ENCODE results near the gene NIPBL.
"Not testable (repeated sequence)": the region's sequence is repeated elsewhere in the genome, so short reads cannot be mapped to it uniquely, and the experiment has no call there.

NIPBL gene

DNA sequence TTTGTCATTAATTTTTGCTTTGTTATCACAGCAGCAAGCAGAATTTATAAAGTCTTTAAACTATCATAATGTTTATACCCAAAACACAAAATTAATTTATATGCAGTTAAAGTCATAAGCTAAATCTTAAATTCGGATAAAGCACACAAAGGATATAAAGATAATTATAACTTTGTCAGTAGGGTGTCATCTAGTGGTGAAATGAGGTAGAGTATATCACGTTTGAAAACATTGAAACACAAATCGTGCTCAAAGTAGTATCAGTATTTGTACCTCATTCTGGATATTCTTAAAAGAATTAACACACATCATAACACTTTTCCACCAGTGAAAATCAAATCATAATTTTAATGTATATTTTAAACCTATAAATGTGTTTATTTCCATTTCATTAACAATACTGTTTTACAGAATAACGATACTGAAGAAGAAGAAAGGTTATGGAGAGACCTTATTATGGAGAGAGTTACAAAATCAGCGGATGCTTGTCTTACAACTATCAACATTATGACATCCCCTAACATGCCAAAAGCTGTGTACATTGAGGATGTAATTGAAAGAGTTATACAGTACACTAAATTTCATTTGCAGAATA, 129.5 kb downstream of the NIPBL start:
- Histone ChIP-seq H3K36me3 (peaks cover 57% of the 10 kb centered on the region), H3K4me3 (ENCODE audit: low read depth, low read length) (no peak overlapping the region), H3K9me3 (no peaks in the 10 kb centered on the region), H3K27me3 (no peaks in the 10 kb centered on the region), H3K4me1 (peaks cover 3% of the 10 kb centered on the region; the same call in 1 of the 2 replicates)
- TF ChIP-seq, protein P1, sequence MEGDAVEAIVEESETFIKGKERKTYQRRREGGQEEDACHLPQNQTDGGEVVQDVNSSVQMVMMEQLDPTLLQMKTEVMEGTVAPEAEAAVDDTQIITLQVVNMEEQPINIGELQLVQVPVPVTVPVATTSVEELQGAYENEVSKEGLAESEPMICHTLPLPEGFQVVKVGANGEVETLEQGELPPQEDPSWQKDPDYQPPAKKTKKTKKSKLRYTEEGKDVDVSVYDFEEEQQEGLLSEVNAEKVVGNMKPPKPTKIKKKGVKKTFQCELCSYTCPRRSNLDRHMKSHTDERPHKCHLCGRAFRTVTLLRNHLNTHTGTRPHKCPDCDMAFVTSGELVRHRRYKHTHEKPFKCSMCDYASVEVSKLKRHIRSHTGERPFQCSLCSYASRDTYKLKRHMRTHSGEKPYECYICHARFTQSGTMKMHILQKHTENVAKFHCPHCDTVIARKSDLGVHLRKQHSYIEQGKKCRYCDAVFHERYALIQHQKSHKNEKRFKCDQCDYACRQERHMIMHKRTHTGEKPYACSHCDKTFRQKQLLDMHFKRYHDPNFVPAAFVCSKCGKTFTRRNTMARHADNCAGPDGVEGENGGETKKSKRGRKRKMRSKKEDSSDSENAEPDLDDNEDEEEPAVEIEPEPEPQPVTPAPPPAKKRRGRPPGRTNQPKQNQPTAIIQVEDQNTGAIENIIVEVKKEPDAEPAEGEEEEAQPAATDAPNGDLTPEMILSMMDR (IDR thresholded peaks at IDR 0.05; ENCODE audit: low read depth, low read length): peak; percentile 57
- no peak for DNase-seq

DNA sequence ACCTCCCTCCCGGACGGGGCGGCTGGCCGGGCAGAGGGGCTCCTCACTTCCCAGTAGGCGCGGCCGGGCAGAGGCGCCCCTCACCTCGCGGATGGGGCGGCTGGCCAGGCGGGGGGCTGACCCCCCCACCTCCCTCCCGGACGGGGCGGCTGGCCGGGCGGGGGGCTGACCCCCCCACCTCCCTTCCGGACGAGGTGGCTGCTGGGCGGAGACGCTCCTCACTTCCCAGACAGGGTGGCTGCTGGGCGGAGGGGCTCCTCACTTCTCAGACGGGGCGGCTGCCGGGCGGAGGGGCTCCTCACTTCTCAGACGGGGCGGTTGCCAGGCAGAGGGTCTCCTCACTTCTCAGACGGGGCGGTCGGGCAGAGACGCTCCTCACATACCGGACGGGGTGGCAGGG, 136.6 kb downstream of the NIPBL start:
- not testable (repeated sequence) for DNase-seq; H3K4me1 ChIP-seq; H3K4me3 ChIP-seq (ENCODE audit: low read depth, low read length); H3K9me3 ChIP-seq; H3K27me3 ChIP-seq
- peaks cover 43% of the 10 kb centered on the region for H3K36me3 ChIP-seq

DNA sequence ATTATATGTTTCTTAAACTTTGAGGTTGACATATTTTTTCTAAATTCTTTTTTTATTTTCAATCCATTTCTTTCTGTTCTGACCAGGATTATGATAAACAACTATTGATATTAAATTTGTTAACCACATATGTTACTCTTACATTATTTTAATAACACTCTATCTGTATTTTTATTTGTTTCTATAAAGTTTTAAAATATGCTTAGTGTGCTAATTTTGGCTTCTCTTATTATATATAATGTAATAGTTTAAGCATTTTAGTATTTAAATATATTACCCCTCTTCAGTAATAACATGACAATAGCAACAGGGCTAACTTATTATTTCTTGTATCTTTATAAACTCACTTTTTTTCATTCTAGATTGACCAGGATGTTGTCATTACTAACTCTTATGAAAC, 137.8 kb downstream of the NIPBL start:
- TF ChIP-seq, protein P1 (IDR thresholded peaks at IDR 0.05; ENCODE audit: low read depth, low read length): no peak
- no peak for DNase-seq
- H3K36me3 ChIP-seq: peaks cover 45% of the 10 kb centered on the region
- no peak overlapping the region for H3K4me3 ChIP-seq (ENCODE audit: low read depth, low read length)
- H3K9me3 ChIP-seq: no peaks in the 10 kb centered on the region
- H3K4me1 ChIP-seq: no peaks in the 10 kb centered on the region
- H3K27me3 ChIP-seq: no peaks in the 10 kb centered on the region

DNA sequence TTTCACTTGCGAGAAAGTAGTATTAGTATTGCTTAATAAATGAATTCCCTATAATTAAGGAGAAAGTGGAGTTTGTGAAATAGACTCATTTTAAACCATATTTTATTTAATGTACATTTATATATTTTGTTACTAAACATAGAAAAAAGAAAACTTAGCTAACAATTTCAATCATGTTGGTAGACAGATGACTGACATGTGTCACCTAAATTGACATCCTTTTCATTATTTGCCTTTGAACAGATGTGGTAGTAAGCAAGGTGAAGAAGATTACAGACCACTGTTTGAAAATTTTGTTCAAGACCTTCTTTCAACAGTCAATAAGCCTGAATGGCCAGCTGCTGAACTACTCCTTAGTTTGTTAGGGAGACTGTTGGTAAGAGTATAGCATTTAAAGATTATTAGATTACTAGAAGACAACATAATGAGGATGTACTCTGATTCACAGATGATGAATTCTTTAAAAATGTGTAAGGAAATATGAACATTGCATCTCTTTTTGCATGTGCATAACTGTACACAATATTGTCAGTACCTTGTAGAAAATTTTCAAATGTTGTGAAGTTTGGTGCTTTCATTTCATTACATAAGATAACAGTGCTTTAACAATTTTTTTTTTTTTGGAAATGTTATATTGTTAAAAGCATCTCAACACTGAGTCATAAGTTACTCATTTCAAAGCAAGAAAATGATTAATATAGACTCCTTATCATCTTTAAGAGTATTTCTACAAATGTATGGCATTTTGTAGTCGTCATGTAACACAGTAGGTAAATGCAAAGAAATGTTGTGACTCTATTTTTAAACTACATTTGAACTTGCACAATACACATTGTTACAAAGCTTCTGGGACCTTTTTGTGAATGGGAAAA, 139.5 kb downstream of the NIPBL start:
- DNase-seq: no peak

DNA sequence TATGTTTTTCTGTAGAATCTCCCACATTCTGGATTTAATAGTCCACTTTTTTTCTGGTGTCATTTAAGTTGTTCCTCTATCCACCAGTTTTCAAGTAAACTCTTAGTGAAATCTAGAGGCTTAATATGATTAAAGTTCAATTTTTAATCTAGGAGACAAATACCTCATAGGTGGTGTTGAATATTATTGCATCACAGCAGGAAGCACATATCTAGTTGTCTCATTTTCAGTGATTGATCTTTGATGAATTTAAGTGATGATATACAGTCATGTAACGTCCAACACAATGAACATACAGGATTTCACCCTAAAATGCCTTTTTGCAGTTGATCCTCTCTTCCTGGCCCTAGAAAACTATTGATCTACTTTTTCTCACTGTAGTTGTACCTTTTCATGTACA, 152.3 kb downstream of the NIPBL start:
- H3K36me3 ChIP-seq: peaks cover 55% of the 10 kb centered on the region
- no peak for DNase-seq
- no peaks in the 10 kb centered on the region for H3K9me3 ChIP-seq
- no peaks in the 10 kb centered on the region for H3K4me1 ChIP-seq
- TF ChIP-seq, protein P1 (IDR thresholded peaks at IDR 0.05; ENCODE audit: low read depth, low read length): no peak
- H3K27me3 ChIP-seq: no peaks in the 10 kb centered on the region
- no peak overlapping the region for H3K4me3 ChIP-seq (ENCODE audit: low read depth, low read length)

More for the DNA sequence above, 139.5 kb downstream of the NIPBL start:
- Histone ChIP-seq H3K4me1 (no peaks in the 10 kb centered on the region), H3K9me3 (no peaks in the 10 kb centered on the region), H3K4me3 (ENCODE audit: low read depth, low read length) (no peak overlapping the region), H3K36me3 (peaks cover 43% of the 10 kb centered on the region), H3K27me3 (no peaks in the 10 kb centered on the region)
- TF ChIP-seq, protein P1 (IDR thresholded peaks at IDR 0.05; ENCODE audit: low read depth, low read length): no peak

DNA sequence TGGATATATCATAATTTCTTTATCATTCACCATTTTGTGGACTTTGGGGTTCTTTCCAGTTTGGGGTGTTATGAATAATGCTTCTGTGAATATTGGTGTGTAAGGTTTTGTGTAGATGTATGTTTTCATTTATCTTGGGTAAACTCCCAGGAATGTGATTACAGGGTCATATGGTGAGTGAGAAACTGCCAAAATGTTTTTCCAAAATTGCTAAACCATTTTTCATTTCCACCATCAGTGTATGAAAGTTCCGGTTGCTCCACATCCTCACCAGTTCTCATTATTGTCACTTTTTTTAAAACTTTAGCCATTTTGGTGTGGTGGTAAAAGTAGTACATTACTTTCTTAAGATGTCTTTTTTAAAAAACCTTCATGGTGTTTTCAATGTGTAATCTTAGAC, 152.9 kb downstream of the NIPBL start:
- Histone ChIP-seq H3K4me1 (no peaks in the 10 kb centered on the region), H3K36me3 (peaks cover 50% of the 10 kb centered on the region), H3K4me3 (ENCODE audit: low read depth, low read length) (no peak overlapping the region), H3K9me3 (no peaks in the 10 kb centered on the region), H3K27me3 (no peaks in the 10 kb centered on the region)
- DNase-seq: no peak
- TF ChIP-seq, protein P1 (IDR thresholded peaks at IDR 0.05; ENCODE audit: low read depth, low read length): no peak

All from BE2C (cell line).